Coronary artery (tissue), 2 donors: Measurements from ENCODE around the gene PNKD.
A peak's percentile ranks its signal among the peaks of the same experiment; 100 is the strongest.

ENCODE experiments used
- DNase-seq: peaks from one replicate; pipeline ENCODE4 v3.0.0-alpha.2; 2017; ENCODE audit warnings: low spot score
- H3K27ac ChIP-seq, 2 donors: fragments of 200-600 bp; sonication (generic); one replicate each; pipeline ENCODE4 v1.5.1; 2016 to 2019
- H3K4me3 ChIP-seq: fragments of 200-600 bp; sonication (generic); 2 replicates; pipeline ENCODE4 v1.5.1; 2016; ENCODE audit warnings: mild to moderate bottlenecking, moderate library complexity
- CTCF ChIP-seq: fragments of 200-600 bp; sonication (generic); IDR thresholded peaks from one replicate; pipeline ENCODE4 v1.5.1; 2019; ENCODE audit warnings: antibody characterized with exemption

Gene PNKD

GRCh38 chr2:218255446-218255845 lies 14.9 kb upstream of the PNKD start:
- no peak overlapping the region for H3K4me3 ChIP-seq
- DNase-seq, result no peak
- TF ChIP-seq CTCF, result no peak
- H3K27ac ChIP-seq, result no peak overlapping the region

- TF ChIP-seq CTCF, result no peak
- H3K4me3 ChIP-seq, result no peak overlapping the region
- peak overlapping the region in 1 of 2 donors; percentile 24 for H3K27ac ChIP-seq
Observed at GRCh38 chr2:218256612-218257350, 13.5 kb upstream of the PNKD start.

GRCh38 chr2:218257390-218257981 lies 12.8 kb upstream of the PNKD start:
- DNase-seq, result no peak
- TF ChIP-seq CTCF, result peak; percentile 25
- Histone ChIP-seq H3K27ac (peak overlapping the region in 1 of 2 donors; percentile 24), H3K4me3 (no peak overlapping the region)

More at GRCh38 chr2:218256612-218257350, 13.5 kb upstream of the PNKD start:
- DNase-seq, result no peak

- Histone ChIP-seq H3K27ac (peak overlapping the region; percentile 59 to 86), H3K4me3 (peak overlapping the region; percentile 37)
- peak; percentile 83 for DNase-seq
- no peak for TF ChIP-seq CTCF
Observed at GRCh38 chr2:218259099-218259961, 11.0 kb upstream of the PNKD start.

GRCh38 chr2:218260166-218260565 lies 10.2 kb upstream of the PNKD start:
- no peak for DNase-seq
- no peak overlapping the region for H3K4me3 ChIP-seq
- H3K27ac ChIP-seq, result peak overlapping the region; percentile 59 to 86
- no peak for TF ChIP-seq CTCF

GRCh38 chr2:218260742-218261422 lies 9.4 kb upstream of the PNKD start, which contains the start of gene GPBAR1:
Gene GPBAR1, plus strand, starts transcription at chr2:218261015. Its CDS starts 1,710 bp downstream, at chr2:218262725.
- DNase-seq, result no peak
- H3K27ac ChIP-seq, result peak within 1 kb of the TSS; percentile 59 to 86
- H3K4me3 ChIP-seq, result peak within 1 kb of the TSS; percentile 57
- TF ChIP-seq CTCF, result no peak
